Measurements from ENCODE around the gene OR5AN1. TPM values are rescaled to one million over a fixed set of nuclear protein-coding genes. Genes with fewer than 3 reads are reported as not detected.
"Not testable (repeated sequence)": the region's sequence is repeated elsewhere in the genome, so short reads cannot be mapped to it uniquely, and the experiment has no call there.

OR5AN1 gene
- polyA plus RNA-seq, 2 of the 4 experiments (the other 2 are of a cell fraction): not detected

DNA sequence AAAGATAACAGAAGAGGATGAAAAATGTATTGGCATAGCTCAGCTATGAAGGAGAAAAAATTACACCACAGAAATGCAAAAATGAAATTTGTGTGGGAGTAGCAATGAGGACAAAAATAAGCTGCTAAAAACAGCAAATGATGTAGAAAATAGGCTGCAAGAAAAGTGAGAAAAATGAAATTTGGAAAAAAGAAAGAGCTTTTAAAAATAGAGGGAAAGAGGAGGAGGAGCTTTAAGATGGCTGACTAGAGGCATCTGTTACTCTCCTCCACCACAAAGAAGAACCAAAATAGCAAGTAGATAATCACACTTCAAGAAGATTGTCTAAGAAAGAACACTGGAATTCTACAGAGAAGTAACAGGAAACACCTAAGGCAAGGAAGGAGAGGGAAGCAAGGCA, 23.7 kb upstream of the OR5AN1 start (continued):
- TF ChIP-seq FOSL2 (IDR thresholded peaks at IDR 0.05) (no peak), FOSL2 (CRISPR knock-in tag; IDR thresholded peaks at IDR 0.05) (no peak), RAD21 (conservative IDR thresholded peaks at IDR 0.05 in 1 of 2, IDR thresholded peaks at IDR 0.05 in 1 of 2) (no peak), CHD2 (IDR thresholded peaks at IDR 0.05; ENCODE audit: low read length, partially characterized antibody) (no peak), POLR2AphosphoS2 (conservative IDR thresholded peaks at IDR 0.05; ENCODE audit: low read length) (no peak)

GRCh38 chr11:59336176-59336575, 22.5 kb upstream of the OR5AN1 start:
- H3K4me3 ChIP-seq: no peak overlapping the region
- no peak for TF ChIP-seq RARB (CRISPR knock-in tag; IDR thresholded peaks at IDR 0.05)
- TF ChIP-seq NFE2L2 (conservative IDR thresholded peaks at IDR 0.05; ENCODE audit: low read length): no peak
- TF ChIP-seq MAFK (IDR thresholded peaks at IDR 0.05; ENCODE audit: partially characterized antibody): no peak
- TF ChIP-seq ZFP36 (IDR thresholded peaks at IDR 0.05; ENCODE audit: borderline replicate concordance, partially characterized antibody): no peak
- no peak for TF ChIP-seq HEYL (CRISPR knock-in tag; IDR thresholded peaks at IDR 0.05)
- TF ChIP-seq ZC3H11A (IDR thresholded peaks at IDR 0.05): no peak
- TF ChIP-seq, protein P1, sequence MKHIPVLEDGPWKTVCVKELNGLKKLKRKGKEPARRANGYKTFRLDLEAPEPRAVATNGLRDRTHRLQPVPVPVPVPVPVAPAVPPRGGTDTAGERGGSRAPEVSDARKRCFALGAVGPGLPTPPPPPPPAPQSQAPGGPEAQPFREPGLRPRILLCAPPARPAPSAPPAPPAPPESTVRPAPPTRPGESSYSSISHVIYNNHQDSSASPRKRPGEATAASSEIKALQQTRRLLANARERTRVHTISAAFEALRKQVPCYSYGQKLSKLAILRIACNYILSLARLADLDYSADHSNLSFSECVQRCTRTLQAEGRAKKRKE (CRISPR knock-in tag; IDR thresholded peaks at IDR 0.05; ENCODE audit: low read depth): no peak
- TF ChIP-seq JUNB (IDR thresholded peaks at IDR 0.05): no peak
- TF ChIP-seq RAD21 (conservative IDR thresholded peaks at IDR 0.05 in 1 of 2, IDR thresholded peaks at IDR 0.05 in 1 of 2): no peak
- TF ChIP-seq HOXA7 (CRISPR knock-in tag; IDR thresholded peaks at IDR 0.05): no peak
- TF ChIP-seq MYC (IDR thresholded peaks at IDR 0.05; ENCODE audit: borderline replicate concordance, low read length): no peak
- TF ChIP-seq RCOR1 (IDR thresholded peaks at IDR 0.05; ENCODE audit: low read depth, low read length): no peak
- no peak for TF ChIP-seq FOSL2 (IDR thresholded peaks at IDR 0.05)
- TF ChIP-seq FOSL2 (CRISPR knock-in tag; IDR thresholded peaks at IDR 0.05): no peak
- TF ChIP-seq RNF2 (IDR thresholded peaks at IDR 0.05; ENCODE audit: borderline replicate concordance, low read depth): no peak
- no peak for TF ChIP-seq CTCF (IDR thresholded peaks at IDR 0.05)
- TF ChIP-seq CBX8 (IDR thresholded peaks at IDR 0.05): no peak
- 1% methylated on average over 5 of the region's 5 CpGs for WGBS (ENCODE audit: missing lambda C conversion rate)
- no peak overlapping the region for H3K4me2 ChIP-seq
- no peaks in the 10 kb centered on the region for H3K9me3 ChIP-seq
- H3K4me1 ChIP-seq: no peaks in the 10 kb centered on the region
- no peak overlapping the region for H3K27ac ChIP-seq
- CTCF ChIA-PET: interaction anchor here (1.3 kb wide), 1 partner anchor 101 kb away, joined by 3 read pairs; no protein-coding TSS in a partner anchor
- POLR2A ChIA-PET: no interaction called here
- FAIRE-seq: no peak
- no peak for ATAC-seq
- DNase-seq (ENCODE audit: low read depth in 1 of 2, low spot score in 1 of 2): no peak

DNA sequence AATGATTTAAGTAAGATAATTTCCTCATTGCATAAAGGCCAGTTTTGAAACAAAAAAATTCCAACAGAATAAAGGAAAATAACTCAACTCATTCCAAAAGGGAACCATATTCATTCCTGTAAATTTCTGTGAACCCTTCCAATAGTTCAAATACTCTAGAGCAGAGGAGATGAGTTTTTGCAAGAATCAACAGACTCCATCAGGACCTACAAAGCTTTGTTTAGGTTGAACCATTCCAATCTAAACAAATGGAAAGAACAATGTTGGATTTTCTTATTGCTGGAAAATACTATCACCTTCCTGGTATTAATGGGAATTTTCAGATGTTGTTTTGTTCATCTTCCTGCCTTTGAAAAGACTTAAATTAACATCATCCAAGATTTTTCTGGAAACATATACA, 21.8 kb upstream of the OR5AN1 start:
- ATAC-seq: no peak
- FAIRE-seq: no peak
- Histone ChIP-seq H3K9me3 (no peaks in the 10 kb centered on the region), H3K4me1 (no peaks in the 10 kb centered on the region), H3K4me3 (no peak overlapping the region), H3K27ac (no peak overlapping the region), H3K4me2 (no peak overlapping the region)
- DNase-seq (ENCODE audit: low read depth in 1 of 2, low spot score in 1 of 2): no peak
- POLR2A ChIA-PET: no interaction called here
- CTCF ChIA-PET: no interaction called here
- TF ChIP-seq CTCF (IDR thresholded peaks at IDR 0.05) (no peak), HOXA7 (CRISPR knock-in tag; IDR thresholded peaks at IDR 0.05) (no peak), NFE2L2 (conservative IDR thresholded peaks at IDR 0.05; ENCODE audit: low read length) (no peak), RNF2 (IDR thresholded peaks at IDR 0.05; ENCODE audit: borderline replicate concordance, low read depth) (no peak), ZFP36 (IDR thresholded peaks at IDR 0.05; ENCODE audit: borderline replicate concordance, partially characterized antibody) (no peak), NPAS2 (CRISPR knock-in tag; IDR thresholded peaks at IDR 0.05; ENCODE audit: borderline replicate concordance) (no peak), TP53 (CRISPR knock-in tag; IDR thresholded peaks at IDR 0.05) (no peak)
- TF ChIP-seq, protein P2, sequence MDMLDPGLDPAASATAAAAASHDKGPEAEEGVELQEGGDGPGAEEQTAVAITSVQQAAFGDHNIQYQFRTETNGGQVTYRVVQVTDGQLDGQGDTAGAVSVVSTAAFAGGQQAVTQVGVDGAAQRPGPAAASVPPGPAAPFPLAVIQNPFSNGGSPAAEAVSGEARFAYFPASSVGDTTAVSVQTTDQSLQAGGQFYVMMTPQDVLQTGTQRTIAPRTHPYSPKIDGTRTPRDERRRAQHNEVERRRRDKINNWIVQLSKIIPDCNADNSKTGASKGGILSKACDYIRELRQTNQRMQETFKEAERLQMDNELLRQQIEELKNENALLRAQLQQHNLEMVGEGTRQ (IDR thresholded peaks at IDR 0.05): no peak

GRCh38 chr11:59349657-59350056, 9.0 kb upstream of the OR5AN1 start:
- H3K4me2 ChIP-seq; ATAC-seq; POLR2A ChIA-PET; H3K4me3 ChIP-seq; H3K9me3 ChIP-seq; H3K4me1 ChIP-seq; FAIRE-seq; H3K27ac ChIP-seq; DNase-seq (ENCODE audit: low read depth in 1 of 2, low spot score in 1 of 2): not testable (repeated sequence)
- WGBS (ENCODE audit: missing lambda C conversion rate): 0% methylated on average over 1 of the region's 5 CpGs
- CTCF ChIA-PET: interaction anchor here (0.6 kb wide), 1 partner anchor 12 kb away, joined by 3 read pairs; no protein-coding TSS in a partner anchor

All from A549 (cell line).